Measurements from ENCODE around the gene CACNA2D3.

CACNA2D3 gene

DNA sequence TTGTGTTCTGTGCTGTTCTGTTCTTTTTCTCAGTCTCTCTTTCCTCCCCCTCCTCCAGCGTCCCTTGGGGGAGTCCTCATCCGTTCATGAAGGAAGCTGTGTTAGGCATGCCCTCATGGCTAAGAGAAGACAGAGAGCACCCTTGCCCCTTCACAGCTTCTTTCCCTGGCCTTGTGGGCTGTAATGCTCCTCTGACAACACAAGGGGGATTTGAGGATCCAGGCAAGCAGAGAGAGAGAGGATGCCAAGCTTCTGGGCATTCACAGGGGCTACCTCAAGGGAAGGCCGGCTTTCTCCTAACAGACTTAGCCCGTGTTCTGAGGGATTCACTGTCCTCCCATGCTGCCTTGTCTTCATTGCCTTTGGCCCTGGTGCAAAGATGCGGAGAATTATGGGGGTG, 416.0 kb downstream of the CACNA2D3 start:
- DNase-seq: no peak

DNA sequence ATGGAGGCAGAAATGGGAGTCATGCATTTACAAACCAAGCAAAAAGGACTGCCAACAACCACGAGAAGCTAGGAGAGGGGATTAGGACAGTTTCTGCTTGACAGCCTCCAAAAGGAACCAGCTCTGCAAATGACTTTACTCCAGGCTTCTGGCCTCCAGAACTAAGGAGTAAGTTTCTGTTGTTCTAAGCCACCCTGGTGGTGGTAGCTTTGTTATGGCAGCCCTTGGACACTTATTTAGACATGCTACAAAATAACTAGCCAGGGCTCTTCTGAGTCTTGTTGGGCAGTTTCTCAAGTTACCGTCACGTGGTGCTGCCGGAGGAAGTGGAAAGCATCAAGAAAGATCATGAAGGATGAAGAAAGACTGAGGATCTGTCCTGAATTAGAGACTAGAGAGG, 419.0 kb downstream of the CACNA2D3 start:
- DNase-seq: no peak

DNA sequence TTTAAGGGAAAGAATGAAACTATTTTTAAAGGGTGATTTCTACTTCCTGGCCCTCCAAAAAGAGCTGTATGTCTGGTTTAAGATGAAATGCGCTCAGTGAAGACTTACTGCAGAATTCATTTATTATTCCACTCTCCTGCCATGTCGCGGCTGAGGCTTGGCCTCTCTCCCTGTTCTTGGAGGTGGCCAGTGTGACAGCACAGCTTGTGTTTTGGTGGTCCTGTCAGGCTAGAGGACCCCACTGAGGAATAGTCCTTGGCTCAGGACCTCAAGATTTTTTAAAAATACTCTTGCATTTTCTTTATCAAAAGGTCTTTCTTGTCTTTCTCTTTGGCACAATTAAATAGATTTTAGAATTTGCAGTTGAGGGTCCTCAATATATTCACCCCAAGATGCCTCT, 421.1 kb downstream of the CACNA2D3 start:
- DNase-seq: no peak

DNA sequence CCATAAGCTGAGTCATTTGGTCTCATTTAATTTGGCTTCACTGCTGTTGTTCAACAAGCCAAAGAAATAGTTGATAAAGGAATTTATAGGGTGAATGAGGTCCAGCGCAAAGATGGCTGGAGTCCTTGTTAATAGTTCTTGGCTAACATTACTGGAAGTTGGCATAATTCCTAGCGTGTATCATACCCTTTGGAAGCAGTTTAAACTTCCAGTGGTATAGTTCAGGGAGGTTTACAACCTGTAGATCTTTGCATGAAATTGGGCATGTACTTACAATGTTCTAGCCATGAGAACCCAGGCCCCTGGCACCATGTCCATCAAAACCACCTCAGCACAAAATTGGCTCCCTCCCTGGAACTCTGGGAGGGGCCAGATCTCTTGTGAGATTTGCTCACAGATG, 424.7 kb downstream of the CACNA2D3 start:
- DNase-seq: no peak

DNA sequence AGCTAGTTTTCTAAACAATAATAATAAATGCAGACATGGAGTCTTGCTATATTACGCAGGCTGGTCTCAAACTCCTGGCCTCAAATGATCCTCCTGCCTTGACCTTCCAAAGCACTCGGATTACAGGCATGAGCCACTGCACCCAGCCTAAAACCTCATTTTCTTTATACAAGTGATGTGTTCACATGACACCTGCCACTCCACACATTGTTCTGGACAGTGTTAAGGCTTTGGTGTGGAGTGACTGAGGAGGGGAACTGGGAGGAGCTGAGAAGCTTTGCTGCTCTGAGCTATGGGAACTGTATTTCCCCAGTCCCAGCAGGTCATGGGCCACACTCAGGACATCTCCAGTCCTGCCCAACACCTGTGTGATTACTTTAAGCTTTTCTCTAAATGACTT, 425.5 kb downstream of the CACNA2D3 start:
- DNase-seq: no peak

DNA sequence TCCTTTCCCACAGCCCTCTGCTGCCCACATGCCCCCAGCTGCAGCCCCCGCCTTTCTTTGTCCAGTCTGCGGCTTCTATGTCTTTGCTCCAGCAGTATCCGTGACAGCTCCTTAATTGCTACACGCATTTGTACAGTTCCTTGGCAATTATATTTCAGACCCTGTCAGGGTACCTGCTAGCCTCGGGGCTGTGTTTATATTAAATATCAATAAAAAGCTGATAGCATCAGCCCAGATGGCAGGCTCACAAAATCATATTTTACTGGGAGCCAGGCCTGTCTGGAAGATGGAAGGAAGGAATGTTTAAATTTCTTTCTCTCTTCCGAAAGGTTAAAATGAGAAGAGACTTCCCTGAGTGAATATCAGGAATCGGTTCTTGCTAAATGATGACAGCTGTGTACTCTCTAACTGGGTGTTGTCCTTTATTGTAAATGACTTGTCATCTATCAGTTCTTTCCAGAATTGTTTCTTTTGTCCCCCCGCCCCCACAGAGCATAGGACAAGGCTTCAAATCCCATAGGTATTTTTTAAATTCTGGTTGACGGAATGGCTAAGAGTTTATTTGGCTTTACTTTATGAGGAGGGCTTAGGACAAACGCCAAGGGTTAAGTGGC, 427.4 kb downstream of the CACNA2D3 start:
- DNase-seq: no peak

DNA sequence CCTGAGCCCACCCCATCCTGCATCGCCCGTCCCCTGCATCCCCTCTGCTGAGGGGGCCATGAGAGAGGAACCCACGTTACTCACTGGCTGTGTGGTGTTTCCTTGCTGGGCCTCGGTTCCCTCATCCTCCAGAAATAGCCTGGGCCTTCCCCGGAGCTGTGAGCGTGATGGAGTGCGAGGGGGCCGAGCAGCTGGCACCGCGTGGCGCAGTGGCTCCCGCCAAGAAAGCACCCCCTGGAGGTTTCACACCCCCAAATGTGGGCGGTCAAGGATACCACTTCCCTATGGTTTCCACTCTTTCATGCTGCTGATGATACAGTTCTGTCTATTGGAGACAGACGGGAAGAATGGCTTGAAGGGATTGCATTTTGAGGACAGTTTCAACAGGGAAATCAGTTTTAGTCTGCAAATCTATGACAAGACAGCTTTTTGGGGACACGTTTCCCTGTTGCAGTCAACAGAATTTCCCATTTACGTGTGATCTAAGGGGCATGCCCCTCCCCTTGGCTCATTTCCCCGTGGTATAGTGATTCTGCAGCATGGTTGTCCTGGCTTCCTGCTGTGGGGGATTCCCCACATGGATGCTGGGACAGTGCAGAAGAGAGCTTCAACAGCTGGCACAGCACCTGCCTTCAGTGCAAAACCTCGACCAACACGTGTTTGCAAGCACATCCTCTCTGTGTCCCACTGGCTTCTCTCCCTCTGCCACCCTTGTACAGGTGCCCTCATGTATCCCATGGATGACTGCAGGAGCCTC, 428.0 kb downstream of the CACNA2D3 start:
- DNase-seq: no peak

DNA sequence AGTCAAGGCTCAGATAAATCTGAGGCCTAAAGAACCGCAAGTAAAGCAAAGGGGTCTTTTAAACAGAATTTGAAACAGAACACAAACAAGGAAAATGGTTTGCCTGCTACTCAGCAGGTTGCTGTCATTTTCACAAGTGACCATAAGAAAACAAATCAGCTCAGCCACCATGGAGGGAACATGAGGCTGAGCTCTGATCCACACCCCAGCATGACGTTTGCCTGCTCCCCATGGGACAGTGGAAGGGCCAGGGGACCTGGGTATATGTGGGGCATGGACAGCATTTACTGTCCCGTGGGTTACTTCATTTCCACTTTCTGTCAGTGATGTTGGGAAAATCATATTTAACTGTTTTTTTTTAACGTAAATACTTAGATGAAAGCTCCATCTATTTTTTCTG, 434.3 kb downstream of the CACNA2D3 start:
- no peak for DNase-seq

DNA sequence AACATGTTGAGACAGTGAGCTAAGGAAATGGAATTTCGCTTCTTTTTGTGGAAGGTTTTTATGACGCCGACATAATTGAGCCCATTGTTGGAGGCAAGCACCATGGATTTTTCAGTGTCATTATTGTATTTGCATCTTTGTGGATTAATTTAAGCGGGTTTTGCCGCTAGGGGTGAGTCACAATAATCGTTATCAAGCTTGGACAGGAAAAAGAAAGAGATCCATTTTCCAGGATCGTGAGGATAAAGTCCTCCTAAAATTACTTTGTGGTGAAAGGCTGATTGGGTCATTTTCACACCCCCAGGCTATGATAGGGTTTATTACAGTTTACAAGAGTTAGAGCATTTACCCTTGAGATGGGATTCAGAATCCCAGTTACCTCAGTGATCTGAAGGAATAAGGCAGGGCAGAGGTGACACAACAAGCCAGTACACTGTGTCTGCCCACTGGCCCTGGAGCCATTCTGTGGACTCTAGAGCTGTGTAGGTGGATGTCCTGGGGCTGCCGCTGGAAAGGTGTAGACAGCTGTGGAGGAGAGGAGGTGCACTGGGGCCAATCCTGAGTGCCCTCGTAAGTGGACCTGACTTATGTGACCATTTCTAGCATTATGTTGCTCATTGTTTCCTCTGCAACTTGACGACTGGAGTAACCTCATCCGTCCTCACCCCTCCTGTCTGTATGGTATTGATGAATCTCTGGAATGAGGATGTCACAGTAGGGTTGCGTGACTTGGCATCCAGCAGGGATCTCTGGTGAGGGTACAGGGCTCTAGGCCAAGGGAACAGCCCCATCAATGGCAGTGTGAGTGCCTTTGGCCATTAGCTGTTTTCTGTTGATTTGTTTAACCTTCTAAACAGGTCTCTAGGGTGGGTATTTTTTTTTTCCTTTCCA, 435.4 kb downstream of the CACNA2D3 start:
- no peak for DNase-seq

DNA sequence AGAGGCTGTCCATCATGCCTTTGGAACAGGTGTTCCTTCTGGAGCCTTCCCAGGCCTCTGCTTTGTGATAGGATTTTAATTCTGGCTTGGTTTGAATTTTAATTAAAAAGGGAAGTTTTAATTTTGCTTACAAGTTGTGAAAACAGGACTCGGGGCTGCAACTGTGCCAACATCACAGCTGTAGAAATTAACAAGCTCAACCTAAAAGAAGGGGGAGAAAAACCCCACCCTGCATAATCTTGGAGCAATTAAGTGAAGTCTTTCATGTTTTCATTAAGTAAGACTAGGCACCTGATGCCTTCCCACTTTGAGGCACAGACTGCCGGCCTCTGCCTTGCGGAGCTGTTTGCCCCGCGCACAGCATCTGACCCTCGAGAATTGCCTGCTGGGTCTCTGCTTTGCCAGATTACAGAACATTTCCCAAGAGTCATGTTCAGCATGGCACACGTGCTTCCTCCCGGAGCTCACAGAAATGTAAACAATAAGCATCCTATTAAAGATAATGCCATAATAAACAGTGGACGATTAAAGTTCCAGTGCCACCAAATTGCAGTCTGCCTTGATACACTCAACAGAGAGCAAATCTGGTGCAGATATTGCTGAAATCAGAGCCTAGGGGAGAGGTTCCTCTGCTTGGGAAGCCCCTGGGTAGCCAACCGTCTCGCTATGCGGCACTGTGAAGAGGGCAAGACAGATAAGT, 441.3 kb downstream of the CACNA2D3 start:
- no peak for DNase-seq

DNA sequence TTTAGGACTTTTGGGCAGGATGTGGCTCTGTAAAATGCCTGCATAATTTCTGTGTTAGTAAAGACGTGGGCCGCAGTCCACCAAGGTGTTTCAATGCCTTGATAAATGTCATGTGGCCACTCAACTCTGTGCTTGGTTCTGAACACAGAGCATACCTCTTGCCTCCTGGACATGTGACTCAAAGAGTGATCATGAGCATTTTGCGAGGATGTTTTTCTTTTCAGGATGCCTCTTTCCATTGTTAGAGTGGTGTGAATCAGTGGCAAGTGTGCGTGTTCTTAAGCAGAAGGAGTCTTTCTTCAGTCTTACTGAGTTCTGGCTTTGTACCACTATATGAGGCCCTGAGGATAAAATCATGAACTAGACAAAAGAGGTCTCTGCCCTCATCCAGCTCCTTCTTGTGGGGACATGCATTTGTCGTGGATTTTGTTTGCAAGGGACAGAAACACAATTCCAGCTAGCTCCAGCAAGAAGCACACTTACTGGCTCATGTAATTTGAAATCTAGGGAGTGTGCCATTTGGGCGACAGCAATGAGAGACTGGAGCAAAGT, 442.1 kb downstream of the CACNA2D3 start:
- DNase-seq: no peak

DNA sequence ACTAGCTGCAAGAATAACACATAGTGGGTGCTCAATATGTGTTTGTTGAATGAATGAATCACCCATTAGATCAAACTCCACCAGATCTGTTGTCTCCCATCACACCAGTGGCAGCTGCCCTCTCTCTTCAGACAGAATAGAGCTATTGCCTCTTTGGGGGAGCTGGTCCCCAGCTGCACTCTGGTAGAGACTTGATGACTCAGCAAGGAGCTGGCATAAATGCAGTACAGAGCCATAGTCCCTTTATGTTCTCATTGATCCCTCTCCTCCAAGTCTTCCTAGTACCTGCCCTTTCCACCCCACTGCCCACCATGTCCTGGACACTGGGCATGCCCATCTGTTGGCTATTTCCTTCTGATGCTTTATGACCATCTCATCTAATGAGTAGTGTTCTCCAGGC, 443.6 kb downstream of the CACNA2D3 start:
- no peak for DNase-seq

DNA sequence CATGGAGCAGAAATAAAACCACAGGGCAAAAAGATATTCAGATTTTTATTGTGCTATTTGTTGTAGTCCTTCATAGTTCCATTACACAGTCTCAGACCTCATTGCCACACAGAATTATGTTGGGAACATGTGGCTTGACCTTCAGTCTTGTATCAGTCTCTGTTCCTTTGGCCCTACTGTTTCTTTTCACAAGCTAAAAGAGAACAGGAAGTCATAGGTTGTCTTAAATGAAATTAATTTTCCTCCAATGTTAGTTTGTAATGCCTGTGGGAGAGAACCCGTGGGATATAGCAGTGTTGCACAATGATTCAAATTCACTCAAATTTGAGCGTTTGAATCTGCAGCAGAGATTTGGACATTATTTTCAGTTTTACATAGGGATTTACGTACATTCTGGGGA, 445.6 kb downstream of the CACNA2D3 start:
- no peak for DNase-seq

DNA sequence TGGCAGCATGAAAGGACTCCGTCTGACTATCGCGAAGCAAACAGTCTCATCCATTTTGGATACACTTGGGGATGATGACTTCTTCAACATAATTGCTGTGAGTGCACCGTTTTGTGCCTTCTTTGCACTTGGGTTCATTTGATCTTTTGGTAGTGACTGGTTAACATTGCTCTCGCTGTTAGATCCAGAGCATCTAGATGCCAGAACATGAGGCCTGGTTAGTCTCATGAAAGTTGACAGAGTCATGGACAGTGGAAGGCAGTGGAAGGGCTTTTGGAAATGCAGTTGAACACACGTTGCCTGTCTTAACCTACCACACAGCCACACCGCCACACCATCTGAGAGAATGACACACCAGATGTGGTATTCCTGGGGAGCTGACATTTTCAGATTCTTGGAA, 447.7 kb downstream of the CACNA2D3 start:
- no peak for DNase-seq

DNA sequence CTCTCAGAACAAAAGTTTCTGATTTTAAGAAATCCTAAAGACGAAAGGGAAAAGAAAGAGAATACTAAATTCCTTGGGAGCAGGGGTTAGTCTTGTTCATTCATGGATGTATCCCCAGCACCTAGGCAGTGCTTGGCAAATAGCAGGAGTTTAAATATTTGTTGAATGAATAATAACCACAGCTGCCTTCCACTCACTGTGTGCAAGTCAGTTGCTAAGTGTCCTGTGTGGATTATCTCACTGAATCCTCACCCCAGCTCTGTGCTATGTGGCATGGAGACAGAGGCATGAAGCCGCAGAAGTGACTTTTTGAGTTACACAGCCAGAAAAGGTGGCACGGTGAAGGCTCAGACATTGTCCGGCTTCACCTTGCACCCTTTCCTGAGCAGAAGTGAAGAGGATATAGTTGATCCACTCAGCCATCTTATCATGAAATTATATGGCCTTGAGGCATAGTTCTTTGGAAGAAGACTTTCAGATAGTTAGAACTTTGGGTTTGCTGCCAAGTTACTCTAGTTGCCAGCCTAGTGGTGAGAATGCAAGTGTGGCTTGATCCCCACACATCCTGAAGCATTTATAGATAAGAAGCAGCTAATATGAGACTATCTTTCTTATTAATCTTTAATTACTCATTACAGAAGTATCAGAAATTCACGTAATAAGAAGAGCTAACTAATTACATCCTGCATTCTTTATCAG, 450.0 kb downstream of the CACNA2D3 start:
- DNase-seq: no peak

DNA sequence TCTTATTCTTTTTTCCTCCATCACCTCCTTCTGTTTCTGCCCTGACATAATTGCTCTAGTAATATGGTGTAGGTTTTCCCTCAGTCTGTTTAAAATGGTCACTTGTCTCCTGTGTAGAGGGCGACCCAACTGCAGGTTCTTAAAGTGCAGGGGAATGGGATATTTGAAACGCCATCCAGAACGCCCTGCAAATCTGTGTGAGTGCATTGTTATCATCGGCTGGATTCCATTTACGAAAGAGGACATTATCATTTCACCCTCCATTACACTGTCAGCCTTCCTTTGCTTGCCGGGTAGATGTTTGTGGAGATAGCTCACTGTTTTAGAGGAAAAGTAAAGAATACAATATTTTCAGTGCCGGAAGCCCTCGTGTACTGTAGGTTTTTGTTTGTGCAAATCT, 451.5 kb downstream of the CACNA2D3 start:
- DNase-seq: no peak

DNA sequence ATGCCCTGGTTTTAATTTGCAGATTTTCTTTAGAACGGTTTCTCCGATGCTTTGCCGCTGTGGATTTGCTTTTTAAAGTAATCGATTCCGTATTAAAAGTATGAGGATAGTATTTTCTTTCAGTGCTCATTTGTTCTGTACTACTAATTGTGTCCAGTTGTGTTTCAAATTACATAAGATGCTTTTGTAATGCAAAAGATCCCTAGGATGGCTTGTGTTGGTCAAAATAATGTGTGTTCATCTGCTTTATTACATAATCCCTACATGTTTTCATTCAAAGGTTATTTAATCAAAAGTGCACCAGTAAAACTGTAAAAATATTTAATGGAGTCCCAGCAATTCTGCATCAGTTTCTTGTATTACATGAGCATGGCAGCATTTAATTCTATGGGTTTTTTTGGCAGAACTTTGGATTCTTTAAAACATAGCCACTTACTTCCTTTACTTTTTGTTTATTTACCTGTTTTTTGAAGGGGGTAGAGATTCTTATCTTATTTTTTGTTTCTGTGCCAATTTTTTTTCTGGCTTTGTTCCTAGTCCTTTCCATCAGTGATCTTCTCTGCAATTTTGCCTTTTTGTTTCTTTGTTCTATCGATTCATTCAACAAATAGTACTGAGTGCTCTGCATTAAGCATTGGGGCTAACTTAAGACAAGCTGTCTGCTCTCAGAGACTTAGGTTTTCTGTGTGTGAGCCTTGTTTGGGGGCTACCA, 452.7 kb downstream of the CACNA2D3 start:
- no peak for DNase-seq

DNA sequence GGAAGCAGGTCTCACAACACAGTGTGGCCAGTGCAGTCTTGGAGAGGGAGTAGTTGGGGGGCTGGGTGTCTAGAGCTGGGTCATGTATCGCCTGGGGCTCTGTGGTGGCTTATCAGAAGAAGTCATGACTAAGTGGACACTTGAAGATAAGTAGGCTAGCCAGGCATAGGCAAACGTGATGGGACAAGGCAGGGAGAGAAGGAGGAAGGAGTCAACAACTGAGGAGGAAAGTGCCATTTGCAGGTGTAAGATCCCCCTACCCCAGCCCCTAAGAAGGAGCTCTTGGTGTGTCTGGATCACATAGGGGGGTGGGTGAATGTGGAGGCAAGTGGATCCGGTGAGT, 453.2 kb downstream of the CACNA2D3 start:
- DNase-seq: no peak

DNA sequence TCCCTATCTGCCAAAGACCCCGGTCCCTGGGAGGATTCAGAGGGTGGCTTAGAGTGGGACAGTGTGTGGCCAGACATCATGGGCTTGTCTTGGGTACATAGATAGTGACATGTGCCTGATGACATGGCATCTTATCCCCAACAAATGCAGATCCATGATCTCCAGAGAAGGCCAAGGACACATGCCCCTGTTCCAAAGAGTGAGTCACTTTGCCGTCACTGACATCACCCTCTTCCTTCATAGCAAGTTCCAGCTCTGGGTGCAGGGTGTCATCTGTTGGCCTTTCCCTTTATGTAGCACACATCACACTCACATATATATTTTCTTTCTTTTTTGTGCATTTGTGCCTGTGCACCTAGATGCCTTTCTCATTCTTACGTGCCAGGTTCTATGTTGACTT, 455.0 kb downstream of the CACNA2D3 start:
- DNase-seq: no peak

DNA sequence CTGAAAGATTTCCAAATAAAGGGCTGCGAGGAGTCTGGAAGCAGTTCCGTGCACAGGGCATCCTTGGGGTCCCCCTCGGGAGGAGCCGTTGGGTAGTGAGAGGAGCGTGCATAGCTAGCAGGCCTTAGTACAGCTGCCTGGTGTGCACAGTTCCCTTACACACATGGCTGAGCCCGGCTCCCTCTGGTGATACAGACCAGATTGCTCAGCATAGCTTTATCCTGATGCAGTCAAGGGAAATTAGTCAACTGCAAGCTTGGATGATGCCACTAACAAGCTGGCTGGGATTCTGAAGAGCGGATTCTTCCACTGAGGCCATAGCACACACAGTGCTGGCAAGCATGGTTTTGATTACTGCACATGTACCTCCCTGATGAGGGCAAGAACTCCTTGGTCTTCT, 456.1 kb downstream of the CACNA2D3 start:
- DNase-seq: no peak

DNA sequence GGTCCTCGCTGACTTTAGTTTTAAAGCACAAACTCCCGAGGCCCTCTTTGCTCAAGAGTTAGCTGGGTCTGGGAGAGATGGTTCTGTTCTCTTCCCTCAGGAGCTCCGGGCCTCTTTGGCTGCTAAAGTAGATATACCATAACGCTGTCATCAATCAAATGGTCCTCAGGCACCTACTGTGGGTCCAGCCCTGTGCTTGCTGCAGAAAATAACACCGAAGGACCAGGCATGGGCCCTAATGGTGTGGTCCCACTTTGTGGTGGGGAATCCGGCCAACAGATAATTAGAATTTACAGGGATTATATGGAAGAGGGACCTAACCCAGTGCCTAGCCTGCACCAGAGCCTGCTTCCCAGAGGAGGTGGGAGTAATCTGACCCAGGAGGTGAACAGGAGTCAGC, 458.1 kb downstream of the CACNA2D3 start:
- DNase-seq: no peak

DNA sequence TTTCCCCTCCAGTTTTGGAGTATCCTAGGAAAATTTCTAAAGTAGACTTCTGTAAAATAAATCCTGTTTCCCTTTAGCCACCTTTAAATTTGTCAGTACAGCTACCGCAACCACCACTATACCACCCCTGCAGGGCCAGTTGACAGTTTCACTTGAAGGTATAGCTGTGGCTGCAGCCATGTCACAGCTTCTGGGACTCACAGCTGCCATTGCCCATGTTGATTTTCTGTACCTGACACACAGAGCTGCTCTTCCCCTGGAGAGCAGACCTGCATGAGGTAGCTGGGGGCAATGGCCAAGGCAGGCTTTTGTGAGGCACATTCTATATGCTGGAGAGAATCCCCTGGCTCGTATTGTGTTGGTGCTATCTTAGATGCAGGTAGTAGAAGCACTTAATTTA, 460.1 kb downstream of the CACNA2D3 start:
- no peak for DNase-seq
